Panc1 (cell line): ENCODE measurements around the gene CFAP210. TPM values are rescaled to one million over a fixed set of nuclear protein-coding genes. Genes with fewer than 3 reads are reported as not detected.

Experiments
- ATAC-seq: fragments of 200-7000 bp; cut with Tn5 transposase; 2 replicates; pipeline ENCODE4 v1.9.1; 2020; ENCODE audit warnings: mild to moderate bottlenecking, moderate library complexity
- BruUV-seq: library from RNA; stranded (reverse); fragments of 400-500 nt; replicated peaks from 2 replicates; lab custom pipeline; 2021; lab: Mats Ljungman, UMichigan
- CTCF ChIA-PET: fragments of 300-600 bp; sonication (Branson Sonifier 250); formaldehyde crosslinking; loops from one replicate; lab custom pipeline; 2022; ENCODE audit warnings: antibody characterized with exemption; lab: Charles Lee
- POLR2A ChIA-PET: fragments of 300-600 bp; sonication (Branson Sonifier 250); formaldehyde crosslinking; loops from one replicate; lab custom pipeline; 2022; ENCODE audit warnings: antibody characterized with exemption; lab: Charles Lee
- DNase-seq: peaks from one replicate; pipeline ENCODE4 v3.0.0-alpha.2; 2010; ENCODE audit warnings: low read depth, low spot score
- H3K27ac ChIP-seq: 2 replicates; pipeline ENCODE4 v1.5.1; 2011; ENCODE audit warnings: mild to moderate bottlenecking, low read length, inconsistent platforms
- H3K27me3 ChIP-seq: fragments of 200-500 bp; sonication (Bioruptor generic); 2 replicates; pipeline ENCODE4 v1.6.0; 2014; ENCODE audit warnings: low read length, inconsistent platforms; ENCODE audit not compliant: control insufficient read depth, insufficient read depth
- H3K36me3 ChIP-seq: fragments of 200-500 bp; sonication (Bioruptor generic); 2 replicates; pipeline ENCODE4 v1.5.1; 2014; ENCODE audit warnings: inconsistent platforms, mild to moderate bottlenecking, low read length, moderate library complexity; ENCODE audit not compliant: control insufficient read depth, insufficient read depth
- H3K4me1 ChIP-seq: 2 replicates; pipeline ENCODE4 v1.5.1; 2011; ENCODE audit warnings: inconsistent platforms, mild to moderate bottlenecking, low read length, moderate library complexity; ENCODE audit not compliant: control insufficient read depth, insufficient read depth
- H3K4me3 ChIP-seq, 2 experiments: 2 replicates each; pipeline ENCODE4 v1.5.1; 2011 to 2012; ENCODE audit warnings: low read depth in 2 of 2, low read length in 2 of 2, mild to moderate bottlenecking in 2 of 2, inconsistent platforms in 1 of 2, moderate library complexity in 1 of 2
- H3K9me3 ChIP-seq: fragments of 200-500 bp; sonication (Bioruptor generic); 2 replicates; pipeline ENCODE4 v1.5.1; 2014; ENCODE audit warnings: low read depth, mild to moderate bottlenecking, inconsistent platforms, low read length, moderate library complexity; ENCODE audit not compliant: control insufficient read depth, insufficient read depth
- CTCF ChIP-seq: fragments of 450-650 bp; IDR thresholded peaks from 2 replicates; pipeline ENCODE4 v1.5.1; 2017; ENCODE audit warnings: mild to moderate bottlenecking
- POLR2AphosphoS5 ChIP-seq: IDR thresholded peaks from 2 replicates; pipeline ENCODE4 v1.6.1; 2012; ENCODE audit warnings: mild to moderate bottlenecking, low read depth, low read length, moderate library complexity
- SIN3A ChIP-seq: IDR thresholded peaks from 2 replicates; pipeline ENCODE4 v1.6.1; 2012; ENCODE audit warnings: low read depth, mild to moderate bottlenecking, low read length, moderate library complexity, borderline replicate concordance; ENCODE audit not compliant: insufficient read depth
- TCF7L2 ChIP-seq: IDR thresholded peaks from 2 replicates; pipeline ENCODE4 v1.6.1; 2011; ENCODE audit warnings: mild to moderate bottlenecking, low read depth, low read length, inconsistent platforms
- in situ Hi-C: cut with HindIII; loops from 2 replicates; pipeline ENCODE4 v1.10.0; 2016; ENCODE audit warnings: low sequenced_read_pairs, low pct_unique_long_range_greater_than_20kb
- intact Hi-C: fragments of 100-400 bp; cut with micrococcal nuclease; formaldehyde crosslinking; loops from one replicate; pipeline ENCODE4 v1.10.0; 2022; ENCODE audit not compliant: unreplicated experiment
- total RNA-seq: library from RNA; stranded (reverse); gene quantifications from one replicate; pipeline ENCODE4 v1.2.1, GENCODE V29; 2021; ENCODE audit not compliant: unreplicated experiment
- TF ChIP-seq, protein P1 (sequence below), 2 experiments: IDR thresholded peaks; 2 replicates each; pipeline ENCODE4 v1.6.1; 2011 to 2012; ENCODE audit warnings: low read depth in 2 of 2, control low read depth in 1 of 2, low read length in 1 of 2, mild to moderate bottlenecking in 1 of 2, moderate library complexity in 1 of 2; ENCODE audit not compliant: insufficient read depth in 1 of 2

Gene CFAP210
- total RNA-seq, 1 experiment from 2014 or later = 0.23 TPM

- intact Hi-C loops (no loop called here), in situ Hi-C loops (no loop called here)
- H3K36me3 ChIP-seq = no peaks in the 10 kb centered on the region
- H3K27me3 ChIP-seq = no peaks in the 10 kb centered on the region
- TF ChIP-seq POLR2AphosphoS5 = no peak
- no peak for TF ChIP-seq SIN3A
- no peak for TF ChIP-seq TCF7L2
- no peak for TF ChIP-seq CTCF
- TF ChIP-seq, protein P1, sequence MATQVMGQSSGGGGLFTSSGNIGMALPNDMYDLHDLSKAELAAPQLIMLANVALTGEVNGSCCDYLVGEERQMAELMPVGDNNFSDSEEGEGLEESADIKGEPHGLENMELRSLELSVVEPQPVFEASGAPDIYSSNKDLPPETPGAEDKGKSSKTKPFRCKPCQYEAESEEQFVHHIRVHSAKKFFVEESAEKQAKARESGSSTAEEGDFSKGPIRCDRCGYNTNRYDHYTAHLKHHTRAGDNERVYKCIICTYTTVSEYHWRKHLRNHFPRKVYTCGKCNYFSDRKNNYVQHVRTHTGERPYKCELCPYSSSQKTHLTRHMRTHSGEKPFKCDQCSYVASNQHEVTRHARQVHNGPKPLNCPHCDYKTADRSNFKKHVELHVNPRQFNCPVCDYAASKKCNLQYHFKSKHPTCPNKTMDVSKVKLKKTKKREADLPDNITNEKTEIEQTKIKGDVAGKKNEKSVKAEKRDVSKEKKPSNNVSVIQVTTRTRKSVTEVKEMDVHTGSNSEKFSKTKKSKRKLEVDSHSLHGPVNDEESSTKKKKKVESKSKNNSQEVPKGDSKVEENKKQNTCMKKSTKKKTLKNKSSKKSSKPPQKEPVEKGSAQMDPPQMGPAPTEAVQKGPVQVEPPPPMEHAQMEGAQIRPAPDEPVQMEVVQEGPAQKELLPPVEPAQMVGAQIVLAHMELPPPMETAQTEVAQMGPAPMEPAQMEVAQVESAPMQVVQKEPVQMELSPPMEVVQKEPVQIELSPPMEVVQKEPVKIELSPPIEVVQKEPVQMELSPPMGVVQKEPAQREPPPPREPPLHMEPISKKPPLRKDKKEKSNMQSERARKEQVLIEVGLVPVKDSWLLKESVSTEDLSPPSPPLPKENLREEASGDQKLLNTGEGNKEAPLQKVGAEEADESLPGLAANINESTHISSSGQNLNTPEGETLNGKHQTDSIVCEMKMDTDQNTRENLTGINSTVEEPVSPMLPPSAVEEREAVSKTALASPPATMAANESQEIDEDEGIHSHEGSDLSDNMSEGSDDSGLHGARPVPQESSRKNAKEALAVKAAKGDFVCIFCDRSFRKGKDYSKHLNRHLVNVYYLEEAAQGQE (IDR thresholded peaks at IDR 0.05; ENCODE audit: insufficient read depth in 1 of 2, low read depth in 2 of 2, low read length in 1 of 2) = no peak
- no peak overlapping the region for H3K4me3 ChIP-seq
- no peak for DNase-seq
- ChIA-PET CTCF (no interaction called here), POLR2A (no interaction called here)
- BruUV-seq = no TSS peak
- no peaks in the 10 kb centered on the region for H3K9me3 ChIP-seq
- H3K4me1 ChIP-seq = peaks cover 14% of the 10 kb centered on the region; the same call in 1 of the 2 replicates
- no peak overlapping the region for H3K27ac ChIP-seq
- ATAC-seq = no peak
Measured at GRCh38 chr2:169711751-169712509, 17.7 kb upstream of the CFAP210 start.

DNA sequence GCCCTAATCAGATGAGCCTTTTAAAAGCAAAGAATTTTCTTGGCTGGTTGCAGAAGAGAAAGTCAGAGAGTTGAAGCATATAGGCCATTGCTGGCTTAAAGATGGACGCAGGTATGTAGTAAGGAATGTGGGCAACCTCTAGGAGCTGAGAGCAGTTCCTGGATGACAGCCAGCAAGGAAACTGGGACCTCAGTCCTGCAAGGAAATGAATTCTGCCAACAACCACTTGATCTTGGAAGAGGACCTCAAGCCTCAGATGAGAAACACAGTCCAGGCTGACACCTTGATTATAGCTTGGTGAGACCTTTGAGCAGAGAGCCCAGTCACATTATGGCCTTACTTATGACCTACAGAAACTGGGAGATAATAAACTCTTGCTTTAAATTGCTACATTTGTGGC lies 15.8 kb upstream of the CFAP210 start:
- H3K4me3 ChIP-seq = no peak overlapping the region
- in situ Hi-C loops = no loop called here
- DNase-seq (no peak), ATAC-seq (no peak)
- no peak for TF ChIP-seq CTCF
- TF ChIP-seq SIN3A = no peak
- peaks cover 4% of the 10 kb centered on the region; the same call in 1 of the 2 replicates for H3K4me1 ChIP-seq
- no peak overlapping the region for H3K27ac ChIP-seq
- POLR2A ChIA-PET = no interaction called here
- H3K27me3 ChIP-seq = no peaks in the 10 kb centered on the region
- CTCF ChIA-PET = no interaction called here
- H3K36me3 ChIP-seq = no peaks in the 10 kb centered on the region
- BruUV-seq = no TSS peak
- intact Hi-C loops = no loop called here
- no peaks in the 10 kb centered on the region for H3K9me3 ChIP-seq
